ENCODE results near the gene BMPER.

DNA sequence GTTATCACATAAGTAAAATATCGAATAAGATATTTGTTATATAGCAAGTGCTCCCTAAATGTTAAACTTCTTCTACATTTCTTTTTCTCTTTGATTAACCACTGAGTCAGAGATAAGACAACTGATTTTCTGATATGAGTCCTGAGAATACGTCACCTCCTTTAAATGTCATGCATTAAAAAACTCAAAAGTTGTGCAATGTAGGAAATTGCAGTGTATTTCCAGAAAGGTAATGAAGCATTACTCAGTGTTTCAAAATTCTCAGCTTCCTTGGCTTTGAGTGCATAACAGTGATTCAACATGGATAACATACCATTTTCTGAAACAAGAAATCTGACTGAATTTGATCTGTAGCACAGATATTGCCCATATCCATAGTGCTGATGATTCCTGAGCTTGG, 155.8 kb downstream of the BMPER start:
- TF ChIP-seq POLR2AphosphoS5 (IDR thresholded peaks at IDR 0.05; ENCODE audit: low read depth, low read length) = no peak
- TF ChIP-seq SIN3A (IDR thresholded peaks at IDR 0.05; ENCODE audit: borderline replicate concordance, insufficient read depth, low read length) = no peak
- TF ChIP-seq TAF1 (IDR thresholded peaks at IDR 0.05; ENCODE audit: borderline replicate concordance, insufficient read depth, low read length) = no peak
- TF ChIP-seq, protein P1, sequence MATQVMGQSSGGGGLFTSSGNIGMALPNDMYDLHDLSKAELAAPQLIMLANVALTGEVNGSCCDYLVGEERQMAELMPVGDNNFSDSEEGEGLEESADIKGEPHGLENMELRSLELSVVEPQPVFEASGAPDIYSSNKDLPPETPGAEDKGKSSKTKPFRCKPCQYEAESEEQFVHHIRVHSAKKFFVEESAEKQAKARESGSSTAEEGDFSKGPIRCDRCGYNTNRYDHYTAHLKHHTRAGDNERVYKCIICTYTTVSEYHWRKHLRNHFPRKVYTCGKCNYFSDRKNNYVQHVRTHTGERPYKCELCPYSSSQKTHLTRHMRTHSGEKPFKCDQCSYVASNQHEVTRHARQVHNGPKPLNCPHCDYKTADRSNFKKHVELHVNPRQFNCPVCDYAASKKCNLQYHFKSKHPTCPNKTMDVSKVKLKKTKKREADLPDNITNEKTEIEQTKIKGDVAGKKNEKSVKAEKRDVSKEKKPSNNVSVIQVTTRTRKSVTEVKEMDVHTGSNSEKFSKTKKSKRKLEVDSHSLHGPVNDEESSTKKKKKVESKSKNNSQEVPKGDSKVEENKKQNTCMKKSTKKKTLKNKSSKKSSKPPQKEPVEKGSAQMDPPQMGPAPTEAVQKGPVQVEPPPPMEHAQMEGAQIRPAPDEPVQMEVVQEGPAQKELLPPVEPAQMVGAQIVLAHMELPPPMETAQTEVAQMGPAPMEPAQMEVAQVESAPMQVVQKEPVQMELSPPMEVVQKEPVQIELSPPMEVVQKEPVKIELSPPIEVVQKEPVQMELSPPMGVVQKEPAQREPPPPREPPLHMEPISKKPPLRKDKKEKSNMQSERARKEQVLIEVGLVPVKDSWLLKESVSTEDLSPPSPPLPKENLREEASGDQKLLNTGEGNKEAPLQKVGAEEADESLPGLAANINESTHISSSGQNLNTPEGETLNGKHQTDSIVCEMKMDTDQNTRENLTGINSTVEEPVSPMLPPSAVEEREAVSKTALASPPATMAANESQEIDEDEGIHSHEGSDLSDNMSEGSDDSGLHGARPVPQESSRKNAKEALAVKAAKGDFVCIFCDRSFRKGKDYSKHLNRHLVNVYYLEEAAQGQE (IDR thresholded peaks at IDR 0.05; ENCODE audit: insufficient read depth in 1 of 2, low read depth in 2 of 2, low read length in 2 of 2) = no peak
